Measurements from ENCODE around the gene RPS27L.
"Not testable (repeated sequence)": the region's sequence is repeated elsewhere in the genome, so short reads cannot be mapped to it uniquely, and the experiment has no call there.

RPS27L gene

DNA sequence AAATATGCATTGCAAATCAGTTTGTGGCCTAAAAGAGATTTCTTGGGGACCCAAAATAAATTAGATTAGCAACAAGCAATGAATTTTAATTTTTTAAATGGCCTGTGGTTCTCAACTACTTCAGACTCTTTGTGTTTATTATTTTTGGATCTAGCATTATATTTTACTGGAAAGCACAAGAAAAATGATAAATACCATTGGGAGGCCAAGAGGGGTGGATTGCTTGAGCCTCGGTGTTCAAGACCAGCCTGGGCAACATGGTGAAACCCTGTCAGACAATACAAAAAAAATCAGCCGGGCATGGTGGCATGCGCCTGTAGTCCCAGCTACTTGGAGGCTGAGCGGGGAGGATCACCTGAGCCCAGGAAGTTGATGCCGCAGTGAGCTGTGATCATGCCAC is 22.0 kb downstream of the RPS27L start:
- no peak for DNase-seq

DNA sequence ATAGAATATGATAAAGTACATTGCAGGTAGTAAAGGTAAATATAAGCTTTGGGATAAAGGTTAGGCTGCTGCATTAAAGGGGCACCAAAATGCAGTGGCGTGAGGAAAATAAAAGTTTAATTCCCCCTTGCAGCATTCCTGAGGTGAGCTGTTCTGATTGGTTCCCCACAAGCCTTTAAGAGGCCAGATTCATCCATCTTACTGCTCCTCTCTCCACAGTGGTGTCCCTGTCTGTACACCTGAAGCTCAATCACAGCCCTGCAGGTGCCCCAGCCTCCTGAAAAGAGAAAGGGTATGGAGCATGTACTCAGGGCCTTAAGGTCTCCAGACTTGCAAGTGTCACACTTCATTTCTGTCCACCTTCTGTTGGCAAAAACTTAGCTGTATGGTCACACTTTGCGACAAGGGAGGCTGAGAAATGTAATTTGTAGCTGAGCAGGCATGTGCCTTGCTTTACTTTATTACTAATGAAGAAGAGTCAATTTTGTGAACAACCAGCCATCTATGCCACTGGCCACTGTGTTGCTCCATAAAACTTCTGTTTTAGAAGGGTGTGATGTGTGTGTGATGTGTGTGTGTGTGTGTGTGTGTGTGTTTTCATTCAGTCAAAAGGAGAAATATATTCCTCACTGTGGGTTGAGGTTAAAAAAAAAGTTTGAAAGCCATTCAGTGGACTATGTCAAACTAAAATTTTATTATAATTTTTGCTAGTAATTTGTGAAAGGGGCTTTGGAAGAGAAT is 22.9 kb downstream of the RPS27L start:
- DNase-seq, result no peak

DNA sequence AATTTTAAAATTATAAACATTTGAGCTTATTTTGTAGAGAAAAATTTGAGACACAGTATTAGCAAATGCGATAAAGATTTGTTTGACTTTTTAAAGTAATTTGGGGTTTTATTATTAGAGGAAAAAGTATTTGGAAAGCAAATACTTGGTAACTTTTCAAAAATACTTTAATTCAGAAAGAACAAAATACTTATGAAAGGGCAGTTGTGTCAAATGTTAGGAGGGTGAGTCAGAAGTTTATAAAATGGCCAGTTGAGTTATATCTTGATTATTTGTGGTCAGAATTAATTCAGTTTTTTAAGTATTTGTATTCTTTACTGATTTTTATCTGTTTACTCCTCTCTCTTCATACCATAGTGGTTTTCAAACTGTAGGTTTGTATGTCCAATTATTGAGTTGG is 23.5 kb downstream of the RPS27L start:
- no peak for DNase-seq

DNA sequence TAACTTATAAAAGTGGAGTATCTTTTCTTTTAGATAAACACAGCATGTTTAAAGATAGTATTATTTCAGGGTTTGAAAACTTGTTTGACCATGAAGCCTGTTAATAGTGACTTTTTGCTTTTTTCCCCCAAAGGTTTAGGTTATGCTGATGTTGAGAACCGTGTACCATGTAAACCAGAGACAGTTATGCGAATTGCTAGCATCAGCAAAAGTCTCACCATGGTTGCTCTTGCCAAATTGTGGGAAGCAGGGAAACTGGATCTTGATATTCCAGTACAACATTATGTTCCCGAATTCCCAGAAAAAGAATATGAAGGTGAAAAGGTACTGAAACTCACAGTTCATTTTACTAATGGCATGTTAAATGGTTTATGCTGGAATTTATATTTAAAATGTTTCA is 30.6 kb downstream of the RPS27L start:
- no peak for DNase-seq

DNA sequence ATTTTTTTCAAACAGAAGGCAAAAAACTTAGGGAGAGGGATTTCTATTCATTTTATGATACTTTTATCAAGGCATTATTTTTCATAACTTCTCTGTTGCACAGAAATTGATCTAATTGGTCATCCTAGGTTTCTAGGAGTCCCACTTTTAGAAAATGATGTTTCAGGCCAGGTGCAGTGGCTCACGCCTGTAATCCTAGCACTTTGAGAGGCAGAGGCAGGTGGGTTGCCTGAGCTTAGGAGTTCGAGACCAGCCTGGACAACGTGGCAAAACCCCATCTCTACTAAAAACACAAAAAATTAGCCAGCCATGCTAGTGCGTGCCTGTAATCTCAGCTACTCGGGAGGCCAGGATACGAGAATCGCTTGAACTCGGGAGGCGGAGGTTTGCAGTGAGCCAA is 32.8 kb downstream of the RPS27L start:
- no peak for DNase-seq

DNA sequence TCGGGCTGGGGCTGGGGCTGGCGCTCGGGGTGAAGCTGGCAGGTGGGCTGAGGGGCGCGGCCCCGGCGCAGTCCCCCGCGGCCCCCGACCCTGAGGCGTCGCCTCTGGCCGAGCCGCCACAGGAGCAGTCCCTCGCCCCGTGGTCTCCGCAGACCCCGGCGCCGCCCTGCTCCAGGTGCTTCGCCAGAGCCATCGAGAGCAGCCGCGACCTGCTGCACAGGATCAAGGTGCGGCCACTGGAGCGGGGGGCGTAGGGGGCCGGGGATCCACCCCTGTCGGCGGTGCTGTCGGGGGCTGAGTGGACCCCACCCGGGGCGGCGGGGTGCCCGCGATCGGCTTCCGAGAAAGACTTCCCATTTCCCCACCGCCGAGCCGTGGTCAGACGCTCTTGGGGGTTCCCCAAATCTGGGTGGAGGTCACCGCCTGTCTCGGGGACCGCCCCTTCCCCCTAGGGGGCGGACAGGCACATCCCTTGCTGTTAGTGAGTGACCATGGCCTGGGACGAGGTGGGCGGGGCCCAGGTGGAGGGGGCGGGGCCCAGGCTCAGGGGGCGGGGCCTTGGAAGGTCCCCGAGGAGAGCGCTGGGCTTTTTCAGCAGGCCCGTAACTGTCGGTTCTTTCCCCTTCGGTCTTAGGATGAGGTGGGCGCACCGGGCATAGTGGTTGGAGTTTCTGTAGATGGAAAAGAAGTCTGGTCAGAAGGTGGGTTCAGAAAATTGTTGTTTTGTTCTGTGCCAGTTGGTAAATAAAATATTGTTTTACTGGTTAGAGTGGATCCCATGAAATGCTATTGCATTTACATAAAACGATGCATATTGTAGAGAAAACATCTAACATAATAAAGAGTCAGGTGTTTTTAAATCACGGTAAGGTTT is 35.0 kb downstream of the RPS27L start:
- peak; percentile 36 to 87 (median 85) for DNase-seq

DNA sequence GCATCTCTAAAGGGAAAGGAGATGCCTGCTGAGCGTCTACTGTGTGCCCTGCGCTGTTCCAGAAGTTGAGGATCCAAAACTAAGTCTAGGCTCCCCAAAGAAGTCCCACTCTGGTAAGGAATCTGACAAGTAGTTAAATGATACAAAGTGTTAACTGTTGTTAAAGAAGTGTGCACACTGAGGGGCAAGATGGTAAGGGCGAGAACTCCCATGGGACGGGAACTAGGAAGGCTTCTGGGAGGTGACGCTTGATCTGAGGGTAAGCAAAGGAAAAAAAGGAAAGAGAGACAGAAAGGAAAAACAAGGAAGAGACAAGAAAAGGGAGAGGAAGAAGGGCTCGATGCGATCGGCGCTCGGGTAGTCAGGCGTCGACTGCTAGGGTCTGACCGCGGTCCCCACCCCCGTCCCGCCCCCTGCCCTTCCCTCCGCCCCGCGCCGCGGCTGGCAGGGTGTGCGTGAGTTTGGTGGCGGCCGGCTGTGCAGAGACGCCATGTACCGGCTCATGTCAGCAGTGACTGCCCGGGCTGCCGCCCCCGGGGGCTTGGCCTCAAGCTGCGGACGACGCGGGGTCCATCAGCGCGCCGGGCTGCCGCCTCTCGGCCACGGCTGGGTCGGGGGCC is 35.8 kb downstream of the RPS27L start, which contains the start of gene LACTB:
TSS of gene LACTB (plus strand) at position 480 of the 620 bp plus-strand sequence. CDS start at position 491, 11 bp downstream.
- DNase-seq, result peak; percentile 68 to 90 (median 85)

DNA sequence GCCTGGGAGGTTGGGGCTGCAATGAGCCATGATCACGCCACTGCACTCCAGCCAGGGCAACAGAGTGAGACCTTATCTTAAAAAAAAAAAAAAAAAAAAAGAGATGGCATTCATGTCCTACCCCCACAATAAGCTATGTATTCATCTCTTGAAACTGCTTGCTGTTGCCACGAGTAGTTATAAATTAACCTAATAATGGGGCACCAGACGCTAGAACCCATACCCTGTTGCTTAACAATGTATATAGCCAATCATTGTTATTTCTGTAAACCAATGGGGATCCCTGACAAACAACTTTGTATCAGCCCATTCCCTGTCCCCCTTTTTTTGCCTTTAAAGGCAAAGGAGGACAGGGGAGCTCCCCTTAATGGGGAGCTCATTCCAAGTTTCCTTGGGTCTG is 38.4 kb downstream of the RPS27L start:
- no peak for DNase-seq

DNA sequence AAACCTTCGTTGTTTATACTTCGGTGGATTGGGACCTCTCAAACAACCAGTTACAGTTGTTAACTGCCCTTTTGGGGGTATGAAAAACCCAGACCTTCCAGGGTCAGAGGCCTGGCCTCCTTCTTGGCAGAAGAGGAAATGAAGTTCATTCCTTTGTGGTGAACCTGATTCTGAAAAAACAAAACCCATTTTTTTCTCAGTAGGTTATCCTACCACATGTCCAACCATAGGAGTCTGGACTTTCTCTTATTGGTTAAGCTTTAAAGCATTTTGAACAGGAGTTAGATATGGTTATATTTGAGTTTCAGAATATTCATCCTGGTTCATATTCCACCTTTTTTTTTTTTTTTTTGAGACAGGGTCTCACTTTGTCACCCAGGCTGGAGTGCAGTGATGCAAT is 42.8 kb downstream of the RPS27L start:
- DNase-seq, result no peak

DNA sequence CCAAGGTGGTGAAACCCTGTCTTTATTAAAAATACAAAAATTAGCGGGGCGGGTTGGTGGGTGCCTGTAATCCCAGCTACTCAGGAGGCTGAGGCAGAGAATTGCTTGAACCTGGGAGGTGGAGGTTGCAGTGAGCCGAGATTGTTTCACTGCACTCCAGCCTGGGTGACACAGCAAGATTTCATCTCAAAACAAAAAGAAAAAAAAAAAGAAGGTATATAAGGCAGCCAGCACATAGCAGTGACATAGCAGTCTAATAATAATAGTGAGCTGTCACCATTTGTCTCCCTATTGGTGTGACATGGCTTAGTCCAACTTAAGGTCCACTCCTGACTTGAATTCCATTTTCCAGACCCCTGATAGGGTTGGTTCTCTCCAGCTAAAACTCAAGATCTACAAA is 44.4 kb downstream of the RPS27L start:
- DNase-seq, result no peak

DNA sequence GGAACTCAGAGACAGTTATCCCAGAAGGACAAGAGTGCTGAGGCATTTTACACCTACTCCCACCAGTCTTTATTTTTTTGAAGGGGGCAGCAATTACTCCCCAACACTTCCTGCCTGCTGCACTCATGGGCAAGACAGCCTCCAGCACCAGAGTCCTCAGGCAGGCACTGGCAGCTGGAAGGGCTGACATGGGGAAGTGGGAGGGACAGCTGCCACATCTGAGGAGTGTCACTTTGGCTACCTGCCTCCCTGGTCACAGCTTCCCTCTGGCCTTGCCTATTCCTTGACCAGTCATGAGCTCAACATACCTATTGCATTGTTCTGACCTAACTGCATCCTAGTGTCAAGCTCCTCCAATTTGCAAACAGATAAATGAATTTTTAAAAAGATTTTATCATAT is 45.8 kb downstream of the RPS27L start:
- no peak for DNase-seq

DNA sequence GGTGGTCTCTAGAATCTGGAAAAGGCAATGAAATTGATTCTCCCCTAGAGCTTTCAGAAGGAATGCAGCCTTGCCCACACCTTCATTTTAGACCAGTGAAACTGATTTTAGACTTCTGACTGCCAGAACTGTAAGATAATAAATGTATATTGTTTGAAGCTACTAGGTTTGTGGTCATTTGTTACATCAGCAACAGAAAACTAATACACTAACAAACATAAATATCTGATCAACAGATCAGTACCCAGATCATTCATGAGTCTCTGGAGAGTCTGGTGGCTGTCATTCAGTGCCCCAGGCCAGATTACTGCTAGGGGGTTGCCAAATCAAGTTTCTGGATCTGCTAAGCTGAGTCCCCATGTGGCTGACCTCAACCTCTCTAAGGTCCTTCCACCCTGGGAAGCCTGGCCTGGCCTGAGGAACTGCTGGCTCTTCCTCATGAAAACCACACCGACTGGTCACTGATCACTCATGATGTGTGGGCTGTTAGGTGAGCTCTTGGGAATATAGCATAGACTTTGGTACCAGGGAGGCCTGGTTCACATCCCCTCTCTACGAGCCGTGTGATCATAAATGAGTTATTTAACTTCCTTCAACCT is 46.8 kb downstream of the RPS27L start:
- no peak for DNase-seq

DNA sequence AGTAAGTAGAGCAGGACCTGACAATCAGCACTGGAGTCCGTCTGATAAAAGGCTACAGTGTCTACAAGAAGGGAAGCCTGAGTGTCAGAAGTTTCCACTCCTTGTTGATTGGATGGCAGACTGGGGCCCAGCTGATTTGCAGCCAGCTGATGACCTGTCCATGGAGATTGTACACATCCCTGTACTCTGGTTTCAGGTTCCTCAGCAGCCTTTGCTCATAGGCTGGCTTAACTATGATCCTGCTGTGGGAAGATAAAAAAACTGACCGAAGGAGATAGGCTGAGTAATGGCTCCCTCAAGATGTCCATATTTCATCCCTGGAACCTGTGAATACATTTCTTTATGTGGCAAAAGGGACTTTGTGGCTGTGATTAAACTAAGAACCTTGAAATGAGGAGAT is 47.4 kb downstream of the RPS27L start:
- no peak for DNase-seq

DNA sequence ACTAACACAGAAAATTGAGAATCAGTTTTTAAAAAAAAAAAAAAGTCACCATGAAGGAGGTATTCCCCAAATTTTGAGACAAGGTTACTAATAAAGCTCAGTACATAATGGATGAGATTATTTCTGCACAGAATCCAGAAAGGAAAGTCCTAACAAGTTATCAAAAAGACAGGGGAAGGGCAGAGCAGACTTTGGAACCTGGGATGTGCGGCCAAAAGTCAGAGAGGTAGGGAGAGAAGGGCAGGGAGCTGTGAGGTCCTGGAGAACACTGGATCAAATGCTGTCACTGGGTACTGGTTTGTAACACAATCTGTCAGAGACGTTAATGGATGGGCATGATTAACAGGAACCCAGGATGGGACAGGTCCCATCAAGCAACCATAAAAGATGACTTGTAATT is 47.8 kb downstream of the RPS27L start:
- no peak for DNase-seq

DNA sequence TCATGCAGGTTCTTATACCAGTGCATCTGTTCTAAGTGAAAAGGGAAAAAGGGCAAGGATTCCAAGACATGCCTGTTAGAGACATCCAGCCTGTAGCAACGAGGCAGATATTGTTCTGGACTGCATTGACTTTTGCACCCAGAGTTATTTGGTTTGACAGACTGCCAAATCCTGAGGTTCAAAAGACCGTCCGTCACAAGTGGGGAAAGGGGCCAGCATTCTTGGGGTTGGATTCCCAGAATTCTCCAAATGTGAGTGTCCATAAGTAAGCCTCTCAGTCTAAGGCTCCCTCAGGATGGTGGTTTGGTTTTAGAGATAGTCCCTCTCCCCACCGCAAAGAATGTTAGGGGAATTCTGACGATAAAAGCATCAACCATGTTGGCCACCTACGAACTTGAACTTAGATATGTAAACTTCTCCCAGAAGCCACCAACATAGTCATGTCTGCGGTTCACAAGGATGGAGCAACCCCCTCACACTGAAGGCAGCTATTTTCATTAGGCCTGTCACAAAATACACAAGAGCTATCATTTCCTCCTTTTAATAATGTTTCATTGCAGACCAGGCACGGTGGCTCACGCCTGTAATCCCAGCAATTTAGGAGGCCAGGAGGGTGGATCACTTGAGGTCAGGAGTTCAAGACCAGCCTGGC is 49.3 kb downstream of the RPS27L start:
- DNase-seq, result no peak

DNA sequence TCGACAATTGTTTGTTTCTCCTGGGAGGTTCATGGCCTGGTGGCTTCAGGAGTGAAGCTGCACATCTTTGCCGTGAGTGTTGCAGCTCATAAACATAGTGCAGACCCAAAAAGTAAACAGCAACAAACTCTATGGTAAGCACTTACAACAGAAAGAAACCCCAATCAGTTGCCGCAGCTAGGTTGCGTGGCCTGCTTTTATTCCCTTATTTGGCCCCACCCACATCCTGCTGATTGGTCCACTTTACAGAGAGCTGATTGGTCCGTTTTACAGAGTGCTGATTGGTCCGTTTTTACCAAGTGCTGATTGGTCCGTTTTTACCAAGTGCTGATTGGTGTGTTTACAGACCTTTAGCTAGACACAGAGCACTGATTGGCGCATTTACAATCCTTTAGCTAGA is 51.9 kb downstream of the RPS27L start:
- not testable (repeated sequence) for DNase-seq

DNA sequence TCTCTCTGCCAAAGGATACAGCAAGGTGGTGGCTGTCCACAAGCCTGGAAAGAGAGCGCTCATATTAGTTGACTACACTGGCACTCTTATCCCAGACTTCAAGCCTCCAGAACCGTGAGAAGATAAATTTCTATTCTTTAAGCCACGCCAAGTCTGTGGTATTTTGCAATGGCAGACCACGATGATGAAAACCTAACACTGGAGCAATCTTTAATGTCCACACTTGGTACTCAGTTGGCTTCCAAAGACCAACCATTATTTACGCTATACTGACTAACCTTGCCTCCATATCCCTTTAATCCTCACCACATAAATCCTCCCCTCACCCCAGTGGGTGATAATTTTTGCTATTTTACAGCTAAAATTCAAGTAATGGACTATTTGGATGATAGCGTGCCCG is 52.5 kb downstream of the RPS27L start:
- DNase-seq, result no peak

DNA sequence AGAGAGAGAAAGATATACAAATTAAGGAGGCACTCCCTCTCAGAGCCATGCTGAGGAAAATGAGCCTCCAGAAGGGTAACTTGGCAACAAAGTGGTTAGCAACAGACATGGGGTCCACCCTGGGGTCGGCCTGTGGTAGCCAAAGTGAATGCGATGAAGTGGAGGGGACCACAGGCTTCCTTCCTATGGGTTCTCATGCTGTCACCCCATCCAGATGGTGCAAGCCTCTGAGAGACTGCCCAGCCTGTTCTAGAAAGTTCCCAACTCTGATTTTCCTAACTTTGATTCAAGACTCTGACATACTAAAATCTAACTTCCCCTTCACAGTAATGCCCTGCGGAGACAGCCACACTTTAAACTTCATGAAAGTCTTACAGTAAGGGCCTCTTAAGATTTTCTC is 53.9 kb downstream of the RPS27L start:
- no peak for DNase-seq

DNA sequence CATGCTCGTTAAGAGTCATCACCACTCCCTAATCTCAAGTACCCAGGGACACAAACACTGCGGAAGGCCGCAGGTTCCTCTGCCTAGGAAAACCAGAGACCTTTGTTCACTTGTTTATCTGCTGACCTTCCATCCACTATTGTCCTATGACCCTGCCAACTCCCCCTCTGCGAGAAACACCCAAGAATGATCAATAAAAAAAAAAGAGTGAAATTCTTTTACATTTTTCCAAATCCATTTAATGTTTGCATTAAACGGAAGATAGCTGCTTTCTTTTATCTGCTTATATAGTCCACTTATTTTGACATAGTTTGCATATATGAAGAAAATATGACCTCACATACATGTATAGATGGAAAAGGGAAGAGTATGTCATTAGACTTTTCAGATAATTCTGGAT is 57.7 kb downstream of the RPS27L start:
- not testable (repeated sequence) for DNase-seq

DNA sequence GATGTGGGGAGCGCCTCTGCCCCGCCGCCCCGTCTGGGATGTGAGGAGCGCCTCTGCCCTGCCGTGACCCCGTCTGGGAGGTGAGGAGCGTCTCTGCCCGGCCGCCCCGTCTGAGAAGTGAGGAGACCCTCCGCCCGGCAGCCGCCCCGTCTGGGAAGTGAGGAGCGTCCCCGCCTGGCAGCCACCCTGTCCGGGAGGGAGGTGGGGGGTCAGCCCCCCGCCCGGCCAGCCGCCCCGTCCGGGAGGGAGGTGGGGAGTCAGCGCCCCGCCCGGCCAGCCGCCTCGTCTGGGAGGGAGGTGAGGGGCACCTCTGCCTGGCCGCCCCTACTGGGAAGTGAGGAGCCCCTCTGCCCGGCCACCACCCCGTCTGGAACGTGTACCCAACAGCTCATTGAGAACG is 58.4 kb downstream of the RPS27L start:
- DNase-seq, result not testable (repeated sequence)
